Skeletal muscle tissue (tissue), 4 donors: ENCODE measurements around the gene CATSPER1. TPM values are rescaled to one million over a fixed set of nuclear protein-coding genes. Genes with fewer than 3 reads are reported as not detected.

ENCODE experiments used
- H3K27ac ChIP-seq: one replicate; pipeline ENCODE4 v1.7.0; 2013; ENCODE audit warnings: mild to moderate bottlenecking, low read depth, low read length, inconsistent platforms
- H3K27me3 ChIP-seq, 3 donors: one replicate each; pipeline ENCODE4 v1.7.0; 2013; ENCODE audit warnings: low read length in 3 of 3; ENCODE audit not compliant: control insufficient read depth in 3 of 3, insufficient read depth in 3 of 3
- H3K36me3 ChIP-seq, 3 donors: one replicate each; pipeline ENCODE4 v1.7.0; 2013; ENCODE audit warnings: low read length in 3 of 3; ENCODE audit not compliant: control insufficient read depth in 3 of 3, insufficient read depth in 3 of 3
- H3K4me1 ChIP-seq, 3 donors: one replicate each; pipeline ENCODE4 v1.7.0; 2013; ENCODE audit warnings: low read length in 3 of 3, mild to moderate bottlenecking in 3 of 3; ENCODE audit not compliant: control insufficient read depth in 3 of 3, insufficient read depth in 3 of 3
- H3K4me3 ChIP-seq, 3 donors: one replicate each; pipeline ENCODE4 v1.7.0; 2013; ENCODE audit warnings: low read length in 3 of 3
- H3K9ac ChIP-seq, 3 donors: one replicate each; pipeline ENCODE4 v1.7.0; 2013; ENCODE audit warnings: low read length in 3 of 3, mild to moderate bottlenecking in 3 of 3, moderate library complexity in 2 of 3, low read depth in 1 of 3
- H3K9me3 ChIP-seq, 3 donors: one replicate each; pipeline ENCODE4 v1.7.0; 2013; ENCODE audit warnings: low read length in 3 of 3; ENCODE audit not compliant: control insufficient read depth in 3 of 3
- total RNA-seq: library from RNA; depleted of rRNA; stranded (reverse); fragments of >200 nt; gene quantifications from one replicate; pipeline ENCODE4 v1.2.3, GENCODE V29; 2014
- donor health status: Osteomylitis.

The CATSPER1 gene
- total RNA-seq, 1 donor from 2014 or later: not detected

DNA sequence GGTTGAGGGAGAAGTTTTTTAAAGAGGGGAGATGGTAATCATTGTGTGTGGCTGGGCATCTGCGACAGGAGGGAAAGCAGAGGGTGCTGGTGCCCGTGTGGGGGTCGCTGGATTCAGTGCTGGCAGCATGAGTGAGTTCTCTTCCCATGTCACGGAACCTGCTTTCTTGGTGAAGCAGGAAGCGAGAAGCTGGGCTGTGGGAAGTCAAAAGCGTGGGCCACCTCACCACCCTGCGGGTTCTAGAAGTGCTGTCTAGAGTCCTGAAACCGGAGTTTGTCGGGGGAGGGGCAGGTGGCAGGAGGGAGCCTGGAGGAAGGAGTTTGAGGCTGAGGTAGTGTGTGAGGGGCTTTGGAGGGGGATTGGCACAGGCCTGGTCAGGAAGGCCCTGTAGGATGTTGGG, 50.5 kb downstream of the CATSPER1 start:
- no peak overlapping the region for H3K9ac ChIP-seq
- H3K9me3 ChIP-seq: no peaks in the 10 kb centered on the region
- H3K27ac ChIP-seq: no peak overlapping the region
- H3K4me1 ChIP-seq: peaks cover 0 to 3% (median 0%) of the 10 kb centered on the region in 3 donors
- no peaks in the 10 kb centered on the region for H3K27me3 ChIP-seq
- H3K4me3 ChIP-seq: no peak overlapping the region
- H3K36me3 ChIP-seq: peaks cover 38 to 53% (median 38%) of the 10 kb centered on the region in 3 donors

DNA sequence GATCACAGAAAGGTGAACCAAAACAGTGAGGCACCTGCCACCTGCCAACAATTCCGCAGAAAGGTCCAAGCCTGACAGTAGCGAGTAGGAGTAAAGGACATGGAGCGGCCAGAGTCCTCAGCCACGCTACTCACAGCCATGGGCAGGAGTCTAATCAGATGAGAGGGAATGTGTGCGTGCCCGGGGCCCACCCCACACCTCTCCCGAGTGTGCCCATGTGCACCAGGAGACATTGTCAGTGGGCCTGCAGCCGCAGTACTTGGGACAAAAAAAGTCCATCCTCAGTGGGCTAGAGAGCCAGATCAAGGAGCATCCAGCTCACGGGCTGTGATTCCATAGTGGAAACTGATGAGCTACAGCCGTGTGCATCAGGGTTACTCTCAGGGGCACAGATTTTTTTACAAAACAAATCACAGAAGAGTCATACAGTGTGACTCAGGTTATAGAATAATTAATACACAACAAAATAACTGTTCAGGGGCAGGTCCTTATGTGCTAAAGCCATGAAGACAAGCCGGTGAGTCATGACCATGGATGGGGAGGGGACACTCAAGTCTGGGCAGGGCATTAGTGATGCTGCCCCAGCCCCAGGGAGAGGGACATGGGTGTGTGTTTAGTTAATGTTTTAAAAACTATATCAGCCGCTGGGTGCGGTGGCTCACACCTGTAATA, 52.7 kb downstream of the CATSPER1 start:
- H3K27me3 ChIP-seq: no peaks in the 10 kb centered on the region
- H3K36me3 ChIP-seq: peaks cover 36 to 46% (median 46%) of the 10 kb centered on the region in 3 donors
- H3K27ac ChIP-seq: no peak overlapping the region
- no peak overlapping the region for H3K4me3 ChIP-seq
- H3K4me1 ChIP-seq: peaks cover 10 to 19% (median 10%) of the 10 kb centered on the region in 3 donors
- no peaks in the 10 kb centered on the region for H3K9me3 ChIP-seq
- H3K9ac ChIP-seq: no peak overlapping the region

DNA sequence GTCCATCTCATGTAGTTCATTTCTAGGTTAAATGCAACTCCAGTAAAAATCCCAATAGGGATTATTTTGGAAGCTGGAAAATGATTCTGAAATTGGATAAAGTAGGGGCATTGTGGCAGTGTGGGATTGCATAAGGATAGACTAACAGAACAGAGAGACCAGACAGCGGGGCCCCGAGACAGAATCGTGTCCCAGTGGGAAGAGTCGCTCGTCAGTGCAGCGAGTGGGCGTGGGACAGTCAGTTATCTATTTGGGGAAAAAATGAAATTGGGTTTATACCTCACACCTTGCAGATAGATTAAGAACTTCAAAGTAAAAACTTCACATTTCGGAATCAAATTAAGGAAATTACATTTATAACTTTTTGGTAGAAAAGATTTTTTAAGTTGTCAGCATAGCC, 54.2 kb downstream of the CATSPER1 start:
- Histone ChIP-seq H3K27ac (no peak overlapping the region), H3K36me3 (peaks cover 37 to 49% (median 45%) of the 10 kb centered on the region in 3 donors), H3K27me3 (no peaks in the 10 kb centered on the region), H3K9ac (no peak overlapping the region), H3K9me3 (no peaks in the 10 kb centered on the region), H3K4me3 (no peak overlapping the region), H3K4me1 (peaks cover 13 to 23% (median 15%) of the 10 kb centered on the region in 3 donors)

DNA sequence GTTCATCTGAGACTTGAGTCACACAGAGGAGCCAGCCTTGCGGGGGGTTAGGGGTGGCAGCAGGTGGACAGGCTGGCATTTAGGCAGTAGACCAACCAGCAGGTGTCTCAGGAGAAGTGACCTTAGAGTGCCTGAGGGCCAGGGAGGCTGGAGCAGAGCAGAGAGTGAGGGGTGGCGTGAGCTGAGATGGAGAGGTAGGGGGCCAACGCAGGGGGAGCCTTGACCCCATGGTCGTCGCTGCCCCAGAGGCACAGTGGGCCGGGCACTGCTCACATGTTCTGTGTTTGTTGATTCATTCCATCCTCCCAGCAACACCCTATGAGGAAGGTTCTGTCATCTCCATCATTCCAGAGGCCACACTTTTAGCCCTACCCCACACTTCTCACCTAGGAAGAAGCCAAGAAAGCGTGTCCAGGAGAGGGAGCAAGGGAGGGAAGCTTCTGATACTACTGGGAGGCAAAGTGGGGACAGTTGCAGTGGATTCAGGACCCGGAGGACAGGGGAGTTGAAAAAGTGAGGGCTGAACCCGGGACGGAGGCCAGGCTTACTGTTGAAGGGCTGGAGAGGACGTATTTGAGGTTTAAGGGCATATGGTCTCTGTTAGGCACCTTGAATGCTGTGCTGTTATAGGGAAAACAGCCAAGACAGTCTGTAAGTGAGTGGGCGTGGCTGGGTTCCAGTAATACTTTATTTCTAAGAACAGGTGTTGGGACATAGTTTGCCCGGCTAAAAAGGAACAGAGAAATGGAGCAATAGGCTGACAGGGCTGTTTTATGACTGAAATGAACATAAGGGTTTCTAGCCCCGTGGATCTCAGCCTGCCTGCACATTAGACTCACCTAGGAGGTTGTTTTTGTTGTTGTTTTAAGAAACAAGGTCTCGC, 57.4 kb downstream of the CATSPER1 start:
- Histone ChIP-seq H3K27ac (peak overlapping the region; percentile 43), H3K9me3 (no peaks in the 10 kb centered on the region), H3K36me3 (peaks cover 60 to 68% (median 62%) of the 10 kb centered on the region in 3 donors), H3K4me3 (no peak overlapping the region), H3K9ac (peak overlapping the region; percentile 2 to 66 (median 51)), H3K4me1 (peaks cover 14 to 29% (median 20%) of the 10 kb centered on the region in 3 donors), H3K27me3 (no peaks in the 10 kb centered on the region)

DNA sequence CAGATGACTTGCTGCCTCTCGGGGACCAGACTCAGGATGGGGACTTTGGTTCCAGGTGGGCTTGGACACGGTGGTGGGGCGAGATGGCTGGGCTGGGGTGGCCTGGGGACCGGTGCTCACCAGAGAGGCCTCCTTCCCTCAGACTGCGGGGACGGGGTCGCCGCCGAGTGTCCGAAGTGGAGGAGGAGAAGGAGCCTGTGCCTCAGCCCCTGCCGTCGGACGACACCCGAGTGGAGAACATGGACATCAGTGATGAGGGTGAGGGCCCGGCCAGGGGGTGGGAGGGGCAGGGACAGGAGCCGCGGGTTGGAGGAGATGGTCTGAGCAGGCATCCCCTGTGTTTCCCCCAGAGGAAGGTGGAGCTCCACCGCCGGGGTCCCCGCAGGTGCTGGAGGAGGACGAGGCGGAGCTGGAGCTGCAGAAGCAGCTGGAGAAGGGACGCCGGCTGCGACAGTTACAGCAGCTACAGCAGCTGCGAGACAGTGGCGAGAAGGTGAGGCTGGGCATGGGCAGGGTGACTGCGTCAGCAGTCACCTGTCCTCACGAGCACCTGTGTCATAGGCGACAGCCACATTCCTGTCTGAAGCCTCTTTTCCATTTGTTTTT, 58.8 kb downstream of the CATSPER1 start:
- Histone ChIP-seq H3K4me3 (no peak overlapping the region), H3K4me1 (peaks cover 27 to 42% (median 33%) of the 10 kb centered on the region in 3 donors), H3K9me3 (no peaks in the 10 kb centered on the region), H3K27me3 (no peaks in the 10 kb centered on the region), H3K36me3 (peaks cover 56 to 64% (median 58%) of the 10 kb centered on the region in 3 donors), H3K27ac (no peak overlapping the region), H3K9ac (no peak overlapping the region)

Other genes with a start within 250 kb of the CATSPER1 start
- 2.1 TPM for gene AP5B1, start 245.5 kb downstream of the CATSPER1 start, total RNA-seq
- gene OVOL1, start 239.4 kb downstream of the CATSPER1 start, total RNA-seq: not detected
- under 0.01 TPM for gene SNX32, start 192.5 kb downstream of the CATSPER1 start, total RNA-seq
- 275 TPM for gene CFL1, start 168.3 kb downstream of the CATSPER1 start, total RNA-seq
- 34.4 TPM for gene MUS81, start 166.0 kb downstream of the CATSPER1 start, total RNA-seq
- gene EFEMP2, start 153.7 kb downstream of the CATSPER1 start, total RNA-seq: 35.0 TPM
- 1.0 TPM for gene CTSW, start 146.6 kb downstream of the CATSPER1 start, total RNA-seq
- 110 TPM for gene FIBP, start 138.0 kb downstream of the CATSPER1 start, total RNA-seq
- 12.0 TPM for gene CCDC85B, start 135.8 kb downstream of the CATSPER1 start, total RNA-seq
- gene FOSL1, start 126.1 kb downstream of the CATSPER1 start, total RNA-seq: not detected
- gene C11orf68, start 107.4 kb downstream of the CATSPER1 start, total RNA-seq: 12.5 TPM
- 71.0 TPM for gene DRAP1, start 107.1 kb downstream of the CATSPER1 start, total RNA-seq
- gene TSGA10IP, start 81.0 kb downstream of the CATSPER1 start, total RNA-seq: not detected
- 45.9 TPM for gene SART1, start 64.7 kb downstream of the CATSPER1 start, total RNA-seq
- gene EIF1AD, start 24.3 kb downstream of the CATSPER1 start, total RNA-seq: 20.9 TPM
- gene BANF1, start 24.0 kb downstream of the CATSPER1 start, total RNA-seq: 26.6 TPM
- not detected for gene CST6, start 14.5 kb downstream of the CATSPER1 start, total RNA-seq
- gene GAL3ST3, start 22.7 kb upstream of the CATSPER1 start, total RNA-seq: under 0.01 TPM
- gene SF3B2, start 25.9 kb upstream of the CATSPER1 start, total RNA-seq: 62.1 TPM
- gene PACS1, start 43.8 kb upstream of the CATSPER1 start, total RNA-seq: 13.6 TPM
- 9.9 TPM for gene KLC2, start 231.2 kb upstream of the CATSPER1 start, total RNA-seq
- gene RAB1B, start 242.2 kb upstream of the CATSPER1 start, total RNA-seq: 33.9 TPM